ENCODE data around the gene PRDM11. TPM values are rescaled to one million over a fixed set of nuclear protein-coding genes. Genes with fewer than 3 reads are reported as not detected.
A peak's percentile ranks its signal among the peaks of the same experiment; 100 is the strongest.

PRDM11 gene
- total RNA-seq (2014; rRNA removed; shearing (Covaris generic)) = 1.1 and 2.6 TPM in 2 replicates
- 0.90 and 2.8 TPM in 2 replicates for polyA plus RNA-seq (2015; cell fraction: cytosol; rRNA removed)
- polyA plus RNA-seq (2015; cell fraction: nucleus; rRNA removed) = 2.3 and 3.0 TPM in 2 replicates

GRCh38 chr11:45146072-45147016 lies at the start of gene PRDM11:
PRDM11 (plus strand) TSS chr11:45146639; CDS start chr11:45181767, 35,128 bp downstream.
- peak; percentile 51 for DNase-seq (ENCODE audit: low read depth, low spot score)
- in situ Hi-C loops (cut with HindIII; ENCODE audit: low pct_unique_long_range_greater_than_20kb, low sequenced_read_pairs) = no loop called here

DNA sequence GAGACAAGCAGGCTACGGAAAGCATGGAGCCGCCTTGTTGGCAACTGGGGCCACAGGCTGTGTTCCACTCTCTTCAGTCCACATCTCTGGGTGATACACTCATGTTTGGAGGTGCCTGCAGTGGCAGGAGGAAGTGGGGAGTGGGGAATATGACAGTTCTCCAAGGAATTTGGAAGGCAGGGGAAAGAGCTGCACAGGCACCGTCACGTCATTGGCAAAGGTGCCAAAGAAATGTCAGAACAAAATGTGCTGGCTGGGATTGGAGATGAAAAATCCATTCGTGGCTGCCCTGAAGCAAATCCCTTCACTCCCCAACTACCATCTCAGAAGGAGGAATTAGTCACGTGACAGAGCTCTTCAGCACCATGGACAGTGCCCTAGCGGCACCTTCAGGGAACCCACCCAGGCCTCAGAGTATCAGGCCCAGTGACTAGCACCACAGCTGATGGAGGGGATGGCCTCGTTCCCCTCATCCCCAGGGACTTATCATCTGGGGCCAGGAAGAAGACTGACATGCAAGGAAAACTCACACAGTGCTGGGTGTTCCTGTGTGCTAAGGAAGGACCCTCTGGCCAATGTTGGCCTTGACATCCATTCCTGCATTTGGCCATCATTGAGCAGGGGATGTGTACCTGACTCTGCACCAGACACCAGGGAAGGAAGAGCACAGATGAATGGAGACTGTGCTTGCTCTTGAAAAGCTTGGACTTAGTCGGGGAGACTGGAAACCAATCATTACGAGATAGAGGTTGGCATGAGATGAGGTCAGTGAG lies 48.5 kb upstream of the PRDM11 start:
- peak; percentile 26 for DNase-seq (ENCODE audit: low read depth, low spot score)
- in situ Hi-C loops (cut with HindIII; ENCODE audit: low pct_unique_long_range_greater_than_20kb, low sequenced_read_pairs) = no loop called here

- in situ Hi-C loops (cut with HindIII; ENCODE audit: low pct_unique_long_range_greater_than_20kb, low sequenced_read_pairs) = no loop called here
- no peak for DNase-seq (ENCODE audit: low read depth, low spot score)
Measured at GRCh38 chr11:45098929-45099328, 47.5 kb upstream of the PRDM11 start.

DNA sequence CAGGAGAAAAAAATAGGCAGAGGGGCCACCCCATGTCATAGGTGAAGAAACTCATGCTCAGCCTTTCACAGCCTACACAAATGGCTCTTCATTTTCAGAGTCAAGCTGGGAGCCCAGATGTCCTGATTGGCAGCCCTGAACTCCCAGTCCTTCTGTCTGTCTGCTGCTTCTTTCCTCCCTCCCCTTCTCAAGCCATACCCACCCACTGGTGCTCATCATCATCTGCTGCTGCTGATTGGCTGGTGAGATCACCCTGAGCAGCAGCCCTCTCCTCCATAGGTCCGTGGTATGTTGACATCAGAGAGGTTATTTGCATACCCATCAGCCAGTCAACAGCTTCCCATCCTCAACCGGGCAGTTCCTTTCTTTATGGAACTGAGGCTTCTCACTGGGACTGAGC lies 46.1 kb upstream of the PRDM11 start:
- DNase-seq (ENCODE audit: low read depth, low spot score) = peak; percentile 69
- in situ Hi-C loops (cut with HindIII; ENCODE audit: low pct_unique_long_range_greater_than_20kb, low sequenced_read_pairs) = loop anchor here (25.0 kb wide), 1 partner anchor 237 kb away; no protein-coding TSS in a partner anchor

DNA sequence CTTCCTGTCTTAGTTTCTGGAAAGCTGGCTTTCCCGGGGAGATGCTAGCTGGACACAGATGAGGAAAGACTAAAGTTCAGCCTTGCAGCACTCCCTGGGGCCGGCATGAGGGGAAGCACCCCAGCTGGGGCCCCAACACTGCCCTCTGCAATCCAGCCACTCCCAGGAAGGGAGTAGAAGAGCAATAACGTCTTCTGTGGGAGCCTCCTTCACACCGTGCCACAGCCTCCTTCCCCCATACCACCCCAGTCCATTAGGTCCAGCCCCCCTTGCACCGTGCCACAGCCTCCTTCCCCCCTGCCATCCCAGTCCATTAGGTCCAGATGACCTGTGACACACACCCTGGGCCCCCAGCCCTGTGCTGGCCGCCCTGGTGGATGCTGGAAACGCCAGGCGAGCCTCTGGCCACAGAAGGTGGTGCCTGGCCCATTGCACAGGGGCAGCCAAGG lies 44.1 kb upstream of the PRDM11 start:
- in situ Hi-C loops (cut with HindIII; ENCODE audit: low pct_unique_long_range_greater_than_20kb, low sequenced_read_pairs) = loop anchor here (25.0 kb wide), 1 partner anchor 235 kb away; no protein-coding TSS in a partner anchor
- DNase-seq (ENCODE audit: low read depth, low spot score) = no peak

DNA sequence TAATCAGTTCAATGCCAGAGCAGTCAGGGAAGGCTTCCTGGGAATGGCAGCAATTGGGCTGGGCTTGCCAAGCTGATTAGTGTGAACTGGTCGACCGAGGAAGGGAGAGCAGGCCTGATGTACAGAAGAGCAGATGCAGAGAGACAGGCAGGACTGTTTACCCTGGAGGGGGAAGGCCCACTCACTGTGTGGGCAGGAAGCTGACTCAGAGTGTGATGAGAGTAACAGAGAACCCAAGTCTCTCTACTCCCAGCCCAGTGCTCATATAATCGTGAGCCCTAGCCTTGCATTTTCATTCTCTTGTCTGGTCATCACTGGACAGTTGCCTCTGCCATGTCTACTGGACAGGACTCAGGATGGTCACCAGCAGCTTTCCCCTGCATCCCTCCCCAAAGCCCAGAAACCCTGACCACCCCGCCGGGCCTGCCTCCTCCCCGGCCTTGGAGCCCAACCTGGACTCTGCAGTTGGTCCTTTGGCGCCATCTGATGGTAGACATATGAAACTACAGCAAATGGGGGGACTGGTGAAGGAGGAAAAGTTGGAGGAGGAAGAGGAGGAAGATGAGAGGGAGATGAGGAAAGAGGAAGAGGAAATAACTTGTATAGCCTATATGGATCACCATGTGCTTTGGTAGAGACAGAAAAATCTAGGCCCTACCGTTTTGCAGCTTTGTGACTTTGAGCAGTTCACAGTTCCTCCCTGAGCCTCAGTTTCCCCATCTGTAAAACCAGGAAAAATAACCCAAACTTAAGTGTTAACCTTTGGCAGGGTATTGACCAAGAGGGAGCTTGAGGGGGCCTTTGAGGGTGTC lies 43.4 kb upstream of the PRDM11 start:
- DNase-seq (ENCODE audit: low read depth, low spot score) = peak; percentile 74
- in situ Hi-C loops (cut with HindIII; ENCODE audit: low pct_unique_long_range_greater_than_20kb, low sequenced_read_pairs) = loop anchor here (25.0 kb wide), 1 partner anchor 234 kb away; no protein-coding TSS in a partner anchor

DNA sequence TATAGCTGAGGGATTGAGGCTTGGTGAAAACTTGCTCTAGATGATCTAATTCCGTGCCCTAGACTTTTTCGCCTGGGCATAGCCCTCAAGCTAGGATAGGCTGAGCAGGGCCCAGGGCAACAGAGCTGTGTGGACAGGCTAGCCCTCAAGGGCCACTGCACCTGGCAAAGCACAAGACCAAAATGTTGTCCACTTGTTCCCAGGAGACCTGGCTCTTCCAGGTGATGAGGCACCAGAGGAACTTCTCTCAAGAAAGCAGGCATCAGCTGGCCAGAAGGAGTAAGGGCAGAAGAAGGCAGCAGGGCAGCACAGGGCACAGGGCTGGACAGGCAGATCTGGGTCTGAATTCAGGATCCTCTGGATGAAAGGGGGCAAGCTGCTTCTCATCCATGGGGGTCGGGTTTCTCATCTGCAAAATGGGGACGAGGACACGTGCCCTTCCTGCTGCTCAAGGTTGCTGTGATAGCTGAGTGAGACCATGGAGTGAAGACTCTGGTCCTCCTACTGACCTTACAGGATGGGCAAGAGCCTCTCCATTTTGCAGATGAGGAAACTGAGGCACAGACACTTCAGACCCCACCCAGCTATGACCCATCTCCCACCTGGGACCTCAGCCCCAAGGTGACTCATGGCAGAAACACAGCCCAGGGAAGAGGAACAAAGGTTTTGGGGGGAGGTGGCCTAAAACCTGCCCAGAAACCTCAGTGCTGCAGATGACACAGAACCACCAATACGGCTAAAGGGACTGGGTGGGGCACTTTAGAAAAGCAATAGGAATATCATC lies 42.2 kb upstream of the PRDM11 start:
- in situ Hi-C loops (cut with HindIII; ENCODE audit: low pct_unique_long_range_greater_than_20kb, low sequenced_read_pairs) = loop anchor here (25.0 kb wide), 1 partner anchor 233 kb away; no protein-coding TSS in a partner anchor
- DNase-seq (ENCODE audit: low read depth, low spot score) = no peak

DNA sequence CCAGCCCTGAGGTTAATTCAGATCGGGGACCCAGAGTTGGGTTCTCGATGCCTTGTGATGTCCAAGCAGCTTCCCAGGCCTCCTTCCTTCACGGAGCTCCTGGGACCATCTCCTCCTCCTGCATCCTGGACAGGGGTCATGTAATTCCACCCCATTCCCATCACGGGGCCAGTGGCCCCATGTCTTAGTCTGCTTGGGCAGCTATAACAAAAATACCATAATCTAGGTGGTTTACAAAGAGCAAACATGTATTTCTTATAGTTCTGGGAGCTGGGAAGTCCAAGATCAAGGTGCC lies 41.7 kb upstream of the PRDM11 start:
- DNase-seq (ENCODE audit: low read depth, low spot score) = no peak

DNA sequence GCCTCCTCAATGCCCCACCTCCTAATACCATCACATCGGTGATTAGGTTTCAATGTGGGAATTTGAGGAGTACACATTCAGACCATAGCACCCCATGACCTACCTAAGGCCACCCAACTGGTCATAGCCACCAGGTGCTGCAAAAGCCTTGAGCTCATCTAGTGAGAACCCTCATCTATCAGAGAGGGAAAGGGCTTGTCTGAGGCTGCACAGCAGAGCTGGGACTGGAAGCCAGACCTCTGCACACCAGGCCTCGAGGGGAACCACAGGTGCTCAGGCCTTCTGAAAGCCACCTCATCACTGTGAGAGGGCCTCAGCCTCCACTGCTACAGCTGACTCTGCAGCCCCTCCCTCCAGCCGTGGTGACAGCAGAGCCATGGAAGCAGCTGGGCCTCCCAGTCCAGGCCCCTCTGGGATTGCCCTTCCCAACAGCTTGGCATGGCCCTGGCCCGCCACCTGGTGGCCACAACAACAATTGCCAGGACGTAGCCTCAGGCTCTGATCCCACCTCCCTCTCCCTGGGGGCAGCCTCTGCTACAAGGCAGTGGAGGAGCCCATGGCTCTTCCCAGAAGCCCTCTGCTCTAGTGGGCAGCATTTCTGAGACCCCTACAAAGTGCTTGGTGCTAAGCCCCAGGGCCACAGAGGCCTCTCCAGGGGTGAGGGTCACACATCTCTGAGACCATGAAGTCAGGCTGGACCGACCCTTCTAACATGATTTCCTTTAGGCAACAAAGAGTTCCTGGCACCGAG lies 41.0 kb upstream of the PRDM11 start:
- in situ Hi-C loops (cut with HindIII; ENCODE audit: low pct_unique_long_range_greater_than_20kb, low sequenced_read_pairs) = loop anchor here (25.0 kb wide), 1 partner anchor 232 kb away; no protein-coding TSS in a partner anchor
- peak; percentile 69 for DNase-seq (ENCODE audit: low read depth, low spot score)

More for the DNA sequence above, 41.7 kb upstream of the PRDM11 start:
- in situ Hi-C loops (cut with HindIII; ENCODE audit: low pct_unique_long_range_greater_than_20kb, low sequenced_read_pairs) = loop anchor here (25.0 kb wide), 1 partner anchor 233 kb away; no protein-coding TSS in a partner anchor

DNA sequence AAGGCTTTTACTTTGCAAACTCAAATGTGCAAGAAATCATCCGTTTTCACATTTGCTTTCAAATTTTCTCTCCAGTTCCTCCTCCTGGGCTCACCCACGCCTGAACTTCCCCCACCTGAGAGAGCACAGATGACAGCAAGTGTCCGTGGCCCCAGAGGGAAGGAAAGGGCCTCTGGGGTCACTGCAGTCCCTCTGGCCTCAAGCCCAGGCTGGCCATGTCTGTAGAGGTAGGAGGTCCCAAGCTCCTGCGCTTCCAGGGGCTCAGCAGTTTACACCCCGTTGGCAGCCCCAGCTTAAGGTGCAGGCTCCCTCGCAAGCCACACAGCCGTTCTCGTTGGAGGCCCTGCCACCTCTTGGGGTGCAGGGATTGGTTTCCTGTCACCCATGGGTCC lies 40.5 kb upstream of the PRDM11 start:
- no peak for DNase-seq (ENCODE audit: low read depth, low spot score)
- in situ Hi-C loops (cut with HindIII; ENCODE audit: low pct_unique_long_range_greater_than_20kb, low sequenced_read_pairs) = loop anchor here (25.0 kb wide), 1 partner anchor 231 kb away; no protein-coding TSS in a partner anchor

- in situ Hi-C loops (cut with HindIII; ENCODE audit: low pct_unique_long_range_greater_than_20kb, low sequenced_read_pairs) = loop anchor here (25.0 kb wide), 1 partner anchor 231 kb away; no protein-coding TSS in a partner anchor
- no peak for DNase-seq (ENCODE audit: low read depth, low spot score)
Measured at GRCh38 chr11:45106440-45106839, 40.0 kb upstream of the PRDM11 start.

GRCh38 chr11:45107029-45107428 lies 39.4 kb upstream of the PRDM11 start:
- DNase-seq (ENCODE audit: low read depth, low spot score) = no peak
- in situ Hi-C loops (cut with HindIII; ENCODE audit: low pct_unique_long_range_greater_than_20kb, low sequenced_read_pairs) = loop anchor here (25.0 kb wide), 1 partner anchor 230 kb away; no protein-coding TSS in a partner anchor

- in situ Hi-C loops (cut with HindIII; ENCODE audit: low pct_unique_long_range_greater_than_20kb, low sequenced_read_pairs) = loop anchor here (25.0 kb wide), 1 partner anchor 229 kb away; no protein-coding TSS in a partner anchor
- DNase-seq (ENCODE audit: low read depth, low spot score) = no peak
Measured at GRCh38 chr11:45108070-45109064, 38.1 kb upstream of the PRDM11 start.

DNA sequence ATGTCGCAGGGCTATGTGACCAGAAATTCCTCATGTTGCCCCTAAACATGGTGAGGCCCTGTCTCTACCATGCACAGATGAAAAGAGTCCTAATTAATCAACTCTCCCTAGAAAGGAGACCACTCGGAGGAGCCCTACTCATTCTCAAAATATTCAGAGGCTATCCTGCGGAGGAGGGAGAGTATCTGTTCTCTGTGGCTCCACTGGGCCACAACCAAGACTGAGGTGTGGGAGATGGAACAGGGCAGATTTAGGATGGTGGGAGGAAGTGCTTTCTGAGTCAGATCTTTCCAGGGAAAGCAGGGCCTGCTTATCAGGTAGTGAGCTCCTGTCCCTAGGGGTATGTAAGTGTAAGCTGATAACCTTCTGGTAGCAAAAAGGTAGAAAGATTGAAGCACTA lies 37.0 kb upstream of the PRDM11 start:
- in situ Hi-C loops (cut with HindIII; ENCODE audit: low pct_unique_long_range_greater_than_20kb, low sequenced_read_pairs) = loop anchor here (25.0 kb wide), 1 partner anchor 228 kb away; no protein-coding TSS in a partner anchor
- DNase-seq (ENCODE audit: low read depth, low spot score) = no peak
